ENCODE results near the gene GUCA1A.

DNA sequence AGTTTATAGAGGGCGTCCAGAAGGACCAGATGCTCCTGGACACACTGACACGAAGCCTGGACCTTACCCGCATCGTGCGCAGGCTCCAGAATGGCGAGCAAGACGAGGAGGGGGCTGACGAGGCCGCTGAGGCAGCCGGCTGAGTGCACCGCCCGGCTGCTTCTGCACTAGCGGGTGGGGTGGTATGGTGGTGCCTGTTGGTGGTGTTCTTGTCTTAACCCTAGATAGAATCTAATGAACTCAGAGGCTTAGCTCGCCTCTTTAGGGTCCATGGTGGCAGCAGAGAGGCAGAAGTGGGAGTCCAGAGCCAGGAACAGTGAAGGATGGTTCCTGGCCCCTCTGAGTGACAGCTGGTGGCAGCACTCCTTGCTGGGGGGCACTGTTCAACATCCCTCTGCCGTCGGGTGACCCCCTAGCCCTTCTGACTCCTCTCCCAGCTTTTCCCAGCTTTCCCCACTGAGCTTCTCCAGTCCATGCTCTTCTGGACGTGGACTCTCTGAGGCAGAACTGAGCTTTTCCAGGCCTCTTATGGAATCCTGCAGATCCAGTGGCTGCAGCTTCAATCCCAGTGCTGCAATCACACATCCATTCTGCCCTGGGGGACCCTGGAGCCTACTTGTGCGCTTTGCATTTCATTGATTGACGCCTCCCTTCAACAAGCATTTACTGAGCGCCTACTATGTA lies 6.2 kb downstream of the GUCA1A start:
- TF ChIP-seq, protein P1, sequence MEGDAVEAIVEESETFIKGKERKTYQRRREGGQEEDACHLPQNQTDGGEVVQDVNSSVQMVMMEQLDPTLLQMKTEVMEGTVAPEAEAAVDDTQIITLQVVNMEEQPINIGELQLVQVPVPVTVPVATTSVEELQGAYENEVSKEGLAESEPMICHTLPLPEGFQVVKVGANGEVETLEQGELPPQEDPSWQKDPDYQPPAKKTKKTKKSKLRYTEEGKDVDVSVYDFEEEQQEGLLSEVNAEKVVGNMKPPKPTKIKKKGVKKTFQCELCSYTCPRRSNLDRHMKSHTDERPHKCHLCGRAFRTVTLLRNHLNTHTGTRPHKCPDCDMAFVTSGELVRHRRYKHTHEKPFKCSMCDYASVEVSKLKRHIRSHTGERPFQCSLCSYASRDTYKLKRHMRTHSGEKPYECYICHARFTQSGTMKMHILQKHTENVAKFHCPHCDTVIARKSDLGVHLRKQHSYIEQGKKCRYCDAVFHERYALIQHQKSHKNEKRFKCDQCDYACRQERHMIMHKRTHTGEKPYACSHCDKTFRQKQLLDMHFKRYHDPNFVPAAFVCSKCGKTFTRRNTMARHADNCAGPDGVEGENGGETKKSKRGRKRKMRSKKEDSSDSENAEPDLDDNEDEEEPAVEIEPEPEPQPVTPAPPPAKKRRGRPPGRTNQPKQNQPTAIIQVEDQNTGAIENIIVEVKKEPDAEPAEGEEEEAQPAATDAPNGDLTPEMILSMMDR (conservative IDR thresholded peaks at IDR 0.05; ENCODE audit: low read length) = no peak
- TF ChIP-seq EZH2phosphoT487 (IDR thresholded peaks at IDR 0.05; ENCODE audit: borderline replicate concordance) = no peak
